ENCODE results near the gene FBXO22. TPM values are rescaled to one million over a fixed set of nuclear protein-coding genes. Genes with fewer than 3 reads are reported as not detected.
"Not testable (repeated sequence)": the region's sequence is repeated elsewhere in the genome, so short reads cannot be mapped to it uniquely, and the experiment has no call there.

FBXO22 gene
- total RNA-seq, 1 donor from 2014 or later, result 33.9 TPM

DNA sequence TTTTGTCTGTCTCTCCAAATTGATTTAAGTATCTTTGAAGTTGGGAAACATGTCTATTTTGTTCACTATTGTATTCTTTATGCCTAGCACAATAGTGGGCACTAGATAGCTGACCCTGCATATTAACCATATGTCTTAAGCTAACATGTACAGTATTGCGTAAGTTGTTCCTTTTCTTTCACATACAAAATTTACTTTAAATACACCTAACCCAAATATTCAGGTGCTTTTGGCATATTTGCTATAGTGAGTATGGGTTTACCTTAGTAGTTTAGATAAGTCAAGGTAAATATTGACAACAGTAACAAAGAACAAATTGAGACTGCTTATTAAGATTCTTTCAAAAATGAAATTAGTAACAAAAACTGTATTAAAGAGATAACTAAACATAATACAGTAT lies 57.7 kb downstream of the FBXO22 start:
- no peak overlapping the region for H3K4me3 Mint-ChIP-seq (ENCODE audit: unreplicated experiment)
- no peak overlapping the region for H3K27ac Mint-ChIP-seq (ENCODE audit: unreplicated experiment)
- no peaks in the 10 kb centered on the region for H3K36me3 Mint-ChIP-seq (ENCODE audit: unreplicated experiment)
- DNase-seq (ENCODE audit: extremely low spot score, unreplicated experiment), result no peak
- H3K27me3 Mint-ChIP-seq (ENCODE audit: unreplicated experiment), result peaks cover 22% of the 10 kb centered on the region
- no peaks in the 10 kb centered on the region for H3K4me1 Mint-ChIP-seq (ENCODE audit: unreplicated experiment)
- TF ChIP-seq, protein P1, sequence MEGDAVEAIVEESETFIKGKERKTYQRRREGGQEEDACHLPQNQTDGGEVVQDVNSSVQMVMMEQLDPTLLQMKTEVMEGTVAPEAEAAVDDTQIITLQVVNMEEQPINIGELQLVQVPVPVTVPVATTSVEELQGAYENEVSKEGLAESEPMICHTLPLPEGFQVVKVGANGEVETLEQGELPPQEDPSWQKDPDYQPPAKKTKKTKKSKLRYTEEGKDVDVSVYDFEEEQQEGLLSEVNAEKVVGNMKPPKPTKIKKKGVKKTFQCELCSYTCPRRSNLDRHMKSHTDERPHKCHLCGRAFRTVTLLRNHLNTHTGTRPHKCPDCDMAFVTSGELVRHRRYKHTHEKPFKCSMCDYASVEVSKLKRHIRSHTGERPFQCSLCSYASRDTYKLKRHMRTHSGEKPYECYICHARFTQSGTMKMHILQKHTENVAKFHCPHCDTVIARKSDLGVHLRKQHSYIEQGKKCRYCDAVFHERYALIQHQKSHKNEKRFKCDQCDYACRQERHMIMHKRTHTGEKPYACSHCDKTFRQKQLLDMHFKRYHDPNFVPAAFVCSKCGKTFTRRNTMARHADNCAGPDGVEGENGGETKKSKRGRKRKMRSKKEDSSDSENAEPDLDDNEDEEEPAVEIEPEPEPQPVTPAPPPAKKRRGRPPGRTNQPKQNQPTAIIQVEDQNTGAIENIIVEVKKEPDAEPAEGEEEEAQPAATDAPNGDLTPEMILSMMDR (IDR thresholded peaks at IDR 0.05), result no peak
- peaks cover 4% of the 10 kb centered on the region for H3K9me3 Mint-ChIP-seq (ENCODE audit: unreplicated experiment)

DNA sequence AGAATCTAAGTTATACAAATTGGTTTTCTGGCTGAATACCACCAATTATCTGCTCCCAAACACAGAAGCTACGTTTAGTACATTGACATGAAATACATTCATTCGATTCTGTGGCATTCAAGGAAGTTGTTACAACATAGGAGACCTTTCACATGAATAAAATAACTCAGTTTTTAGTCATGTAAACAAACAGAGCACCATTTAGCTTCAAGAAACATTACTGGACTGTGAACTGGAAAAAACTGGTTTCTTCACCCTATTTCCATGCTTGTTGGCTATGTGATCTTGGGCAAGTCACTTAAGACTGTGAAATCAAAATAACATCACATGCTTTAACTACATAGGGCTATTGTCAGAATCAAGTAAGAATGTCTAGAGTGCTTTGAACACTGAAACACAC lies 62.4 kb downstream of the FBXO22 start:
- no peaks in the 10 kb centered on the region for H3K36me3 Mint-ChIP-seq (ENCODE audit: unreplicated experiment)
- H3K9me3 Mint-ChIP-seq (ENCODE audit: unreplicated experiment), result peaks cover 4% of the 10 kb centered on the region
- no peak for DNase-seq (ENCODE audit: extremely low spot score, unreplicated experiment)
- H3K27me3 Mint-ChIP-seq (ENCODE audit: unreplicated experiment), result peaks cover 24% of the 10 kb centered on the region
- no peak overlapping the region for H3K27ac Mint-ChIP-seq (ENCODE audit: unreplicated experiment)
- H3K4me1 Mint-ChIP-seq (ENCODE audit: unreplicated experiment), result no peaks in the 10 kb centered on the region
- TF ChIP-seq, protein P1 (IDR thresholded peaks at IDR 0.05), result no peak
- no peak overlapping the region for H3K4me3 Mint-ChIP-seq (ENCODE audit: unreplicated experiment)

DNA sequence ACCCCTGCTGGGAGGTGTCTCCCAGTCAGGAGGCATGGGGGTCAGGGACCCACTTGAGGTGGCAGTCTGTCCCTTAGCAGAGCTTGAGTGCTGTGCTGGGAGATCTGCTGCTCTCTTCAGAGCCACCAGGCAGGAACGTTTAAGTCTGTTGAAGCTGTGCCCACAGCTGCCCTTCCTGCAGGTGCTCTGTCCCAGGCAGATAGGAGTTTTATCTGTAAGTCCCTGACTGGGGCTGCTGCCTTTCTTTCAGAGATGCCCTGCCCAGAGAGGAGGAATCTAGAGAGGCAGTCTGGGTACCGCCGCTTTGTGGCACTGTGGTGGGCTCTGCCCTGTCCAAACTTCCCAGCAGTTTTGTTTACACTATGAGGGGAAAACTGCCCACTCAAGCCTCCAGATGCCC lies 73.1 kb downstream of the FBXO22 start:
- H3K4me1 Mint-ChIP-seq (ENCODE audit: unreplicated experiment); H3K9me3 Mint-ChIP-seq (ENCODE audit: unreplicated experiment); H3K36me3 Mint-ChIP-seq (ENCODE audit: unreplicated experiment); H3K27ac Mint-ChIP-seq (ENCODE audit: unreplicated experiment); H3K4me3 Mint-ChIP-seq (ENCODE audit: unreplicated experiment); DNase-seq (ENCODE audit: extremely low spot score, unreplicated experiment): not testable (repeated sequence)
- peaks cover 67% of the 10 kb centered on the region for H3K27me3 Mint-ChIP-seq (ENCODE audit: unreplicated experiment)

DNA sequence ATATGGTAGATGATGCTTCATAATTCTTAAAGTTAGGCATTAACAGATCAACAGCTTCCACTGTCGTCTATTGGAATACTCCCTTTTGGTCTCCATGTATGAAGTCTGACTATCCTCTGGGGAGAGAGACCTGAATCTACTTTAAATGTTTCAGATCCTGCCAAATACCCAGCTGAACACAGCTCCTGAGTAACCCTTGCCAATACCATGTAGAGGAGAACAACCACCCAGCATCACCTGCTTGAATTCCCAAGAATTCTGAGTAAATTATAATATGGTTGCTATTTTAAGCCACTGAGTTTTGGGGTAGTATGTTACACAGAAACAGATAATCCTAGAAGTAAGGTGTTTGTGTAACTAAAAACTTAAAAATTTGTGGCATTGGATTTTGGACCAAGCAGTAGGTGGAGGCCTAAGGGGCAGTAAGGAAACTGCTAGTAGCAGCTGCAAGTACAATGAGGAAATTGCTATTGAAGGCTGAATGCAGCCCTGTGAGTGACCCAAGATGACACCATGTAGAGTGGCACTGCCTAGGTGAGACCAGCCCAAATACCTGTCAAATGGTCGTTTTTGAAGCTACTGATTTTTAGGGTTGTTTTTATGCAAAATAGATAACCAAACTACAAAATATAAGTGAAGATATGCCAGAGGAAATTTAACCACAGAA lies 77.6 kb downstream of the FBXO22 start:
- H3K27me3 Mint-ChIP-seq (ENCODE audit: unreplicated experiment), result peaks cover 40% of the 10 kb centered on the region
- no peaks in the 10 kb centered on the region for H3K9me3 Mint-ChIP-seq (ENCODE audit: unreplicated experiment)
- no peaks in the 10 kb centered on the region for H3K36me3 Mint-ChIP-seq (ENCODE audit: unreplicated experiment)
- no peak overlapping the region for H3K27ac Mint-ChIP-seq (ENCODE audit: unreplicated experiment)
- TF ChIP-seq, protein P1 (IDR thresholded peaks at IDR 0.05), result no peak
- no peak for DNase-seq (ENCODE audit: extremely low spot score, unreplicated experiment)
- no peaks in the 10 kb centered on the region for H3K4me1 Mint-ChIP-seq (ENCODE audit: unreplicated experiment)
- H3K4me3 Mint-ChIP-seq (ENCODE audit: unreplicated experiment), result no peak overlapping the region

DNA sequence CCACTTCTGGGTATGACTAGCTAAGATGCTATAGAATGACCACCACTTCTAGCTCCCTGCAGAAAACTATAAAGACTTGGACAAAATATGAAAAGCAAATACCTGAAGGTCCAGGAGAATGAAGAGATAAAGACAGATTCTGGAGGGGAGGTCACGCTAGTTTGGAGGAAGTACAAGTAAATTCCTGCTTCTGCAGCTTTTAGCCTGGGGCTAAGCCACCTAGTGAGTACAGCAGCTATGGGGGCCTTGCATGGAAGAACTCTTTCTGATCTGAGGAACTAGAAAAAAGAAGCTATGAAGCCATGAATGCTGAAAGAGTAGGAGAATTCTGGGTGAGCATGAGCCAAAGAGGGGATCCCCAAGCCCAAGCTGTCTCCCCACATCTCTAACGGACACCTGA lies 78.8 kb downstream of the FBXO22 start:
- no peak for DNase-seq (ENCODE audit: extremely low spot score, unreplicated experiment)
- Mint-ChIP-seq H3K4me1 (ENCODE audit: unreplicated experiment) (no peaks in the 10 kb centered on the region), H3K4me3 (ENCODE audit: unreplicated experiment) (no peak overlapping the region), H3K9me3 (ENCODE audit: unreplicated experiment) (no peaks in the 10 kb centered on the region), H3K27me3 (ENCODE audit: unreplicated experiment) (peaks cover 40% of the 10 kb centered on the region), H3K27ac (ENCODE audit: unreplicated experiment) (no peak overlapping the region), H3K36me3 (ENCODE audit: unreplicated experiment) (no peaks in the 10 kb centered on the region)
- TF ChIP-seq, protein P1 (IDR thresholded peaks at IDR 0.05), result no peak

DNA sequence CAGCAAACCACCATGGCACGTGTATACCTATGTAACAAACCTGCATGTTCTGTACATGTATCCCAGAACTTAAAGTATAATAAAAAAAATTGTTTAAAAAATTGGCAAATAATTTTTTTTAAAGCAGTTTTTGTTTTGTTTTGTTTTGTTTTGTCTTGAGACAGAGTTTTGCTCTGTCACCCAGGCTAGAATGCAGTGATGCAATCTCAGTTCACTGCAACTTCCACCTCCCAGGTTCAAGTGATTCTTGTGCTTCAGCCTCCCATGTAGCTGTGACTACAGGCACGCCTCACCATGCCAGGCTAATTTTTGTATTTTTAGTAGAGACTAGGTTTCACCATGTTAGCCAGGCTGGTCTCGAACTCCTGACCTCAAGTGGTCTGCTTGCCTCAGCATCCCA lies 81.0 kb downstream of the FBXO22 start:
- H3K27me3 Mint-ChIP-seq (ENCODE audit: unreplicated experiment), result peaks cover 30% of the 10 kb centered on the region
- H3K4me3 Mint-ChIP-seq (ENCODE audit: unreplicated experiment); H3K4me1 Mint-ChIP-seq (ENCODE audit: unreplicated experiment); H3K27ac Mint-ChIP-seq (ENCODE audit: unreplicated experiment); DNase-seq (ENCODE audit: extremely low spot score, unreplicated experiment); H3K36me3 Mint-ChIP-seq (ENCODE audit: unreplicated experiment); H3K9me3 Mint-ChIP-seq (ENCODE audit: unreplicated experiment): not testable (repeated sequence)
